Mesothelial cell of epicardium (in vitro differentiated cells): ENCODE measurements around the gene DPF3. TPM values are rescaled to one million over a fixed set of nuclear protein-coding genes. Genes with fewer than 3 reads are reported as not detected.

Experiments used
- DNase-seq, 2 experiments: peaks; one replicate each; pipeline ENCODE4 v3.0.0; 2021; ENCODE audit warnings: low spot score in 2 of 2; ENCODE audit not compliant: unreplicated experiment in 2 of 2
- H3K27ac Mint-ChIP-seq: 2 replicates; pipeline ENCODE4 v1.8.0; 2021; ENCODE audit warnings: mixed read lengths
- H3K27me3 Mint-ChIP-seq: 2 replicates; pipeline ENCODE4 v1.8.0; 2021; ENCODE audit warnings: low read depth, mixed read lengths
- H3K36me3 Mint-ChIP-seq: 2 replicates; pipeline ENCODE4 v1.8.0; 2021; ENCODE audit warnings: mixed read lengths
- H3K4me1 Mint-ChIP-seq: 2 replicates; pipeline ENCODE4 v1.8.0; 2021; ENCODE audit warnings: mixed read lengths
- H3K4me3 Mint-ChIP-seq: 2 replicates; pipeline ENCODE4 v1.8.0; 2021; ENCODE audit warnings: mild to moderate bottlenecking, moderate library complexity, mixed read lengths
- H3K9me3 Mint-ChIP-seq: 2 replicates; pipeline ENCODE4 v1.8.0; 2021; ENCODE audit warnings: mixed read lengths
- CTCF ChIP-seq: fragments of 200-600 bp; sonication (generic); IDR thresholded peaks from one replicate; pipeline ENCODE4 v1.5.0; 2021; ENCODE audit warnings: antibody characterized with exemption; ENCODE audit not compliant: unreplicated experiment
- total RNA-seq: library from RNA; stranded (reverse); gene quantifications from 3 replicates; pipeline ENCODE4 v1.2.1, GENCODE V29; 2021

The DPF3 gene
- total RNA-seq, 1 donor from 2014 or later: 1.3 TPM

GRCh38 chr14:72683787-72684186, 210.1 kb downstream of the DPF3 start:
- Mint-ChIP-seq H3K36me3 (no peaks in the 10 kb centered on the region), H3K4me1 (peaks cover 3% of the 10 kb centered on the region), H3K9me3 (no peaks in the 10 kb centered on the region), H3K4me3 (no peak overlapping the region), H3K27ac (no peak overlapping the region), H3K27me3 (peaks cover 4% of the 10 kb centered on the region)
- TF ChIP-seq CTCF: no peak
- DNase-seq: no peak

GRCh38 chr14:72682188-72682587, 211.7 kb downstream of the DPF3 start:
- no peak for DNase-seq
- TF ChIP-seq CTCF: no peak
- Mint-ChIP-seq H3K9me3 (no peaks in the 10 kb centered on the region), H3K27ac (no peak overlapping the region), H3K4me3 (no peak overlapping the region), H3K27me3 (peaks cover 1% of the 10 kb centered on the region), H3K4me1 (peaks cover 10% of the 10 kb centered on the region), H3K36me3 (no peaks in the 10 kb centered on the region)

- Mint-ChIP-seq H3K27me3 (peaks cover 1% of the 10 kb centered on the region), H3K27ac (no peak overlapping the region), H3K4me1 (peaks cover 10% of the 10 kb centered on the region), H3K36me3 (no peaks in the 10 kb centered on the region), H3K4me3 (no peak overlapping the region), H3K9me3 (peaks cover 6% of the 10 kb centered on the region)
- TF ChIP-seq CTCF: no peak
- no peak for DNase-seq
Observed at GRCh38 chr14:72680853-72681640, 212.9 kb downstream of the DPF3 start.

- TF ChIP-seq CTCF: no peak
- peaks cover 6% of the 10 kb centered on the region for H3K9me3 Mint-ChIP-seq
- H3K27me3 Mint-ChIP-seq: peaks cover 4% of the 10 kb centered on the region
- H3K36me3 Mint-ChIP-seq: peaks cover 2% of the 10 kb centered on the region
- no peak overlapping the region for H3K4me3 Mint-ChIP-seq
- H3K4me1 Mint-ChIP-seq: peaks cover 10% of the 10 kb centered on the region
- no peak overlapping the region for H3K27ac Mint-ChIP-seq
- DNase-seq: no peak
Observed at GRCh38 chr14:72679536-72680151, 214.3 kb downstream of the DPF3 start.

- Mint-ChIP-seq H3K9me3 (peaks cover 6% of the 10 kb centered on the region), H3K27ac (no peak overlapping the region), H3K27me3 (peaks cover 3% of the 10 kb centered on the region), H3K4me3 (no peak overlapping the region), H3K4me1 (peaks cover 10% of the 10 kb centered on the region), H3K36me3 (peaks cover 2% of the 10 kb centered on the region)
- DNase-seq: no peak
- no peak for TF ChIP-seq CTCF
Observed at GRCh38 chr14:72679141-72679535, 214.8 kb downstream of the DPF3 start.
